Measurements from ENCODE around the gene FDCSP.

GRCh38 chr4:70182517-70183167 is 43.3 kb upstream of the FDCSP start:
- no peak for TF ChIP-seq POLR2A (IDR thresholded peaks at IDR 0.05)
- no peak for TF ChIP-seq CTCF (IDR thresholded peaks at IDR 0.05 in 4 of 5, conservative IDR thresholded peaks at IDR 0.05 in 1 of 5)

All from gastrocnemius medialis (tissue), 4 donors.